GM12878 (cell line): Measurements from ENCODE around the gene TBCE. TPM values are rescaled to one million over a fixed set of nuclear protein-coding genes. Genes with fewer than 3 reads are reported as not detected.

ENCODE experiments used
- ATF7 ChIP-seq: fragments of 450-650 bp; IDR thresholded peaks from 2 replicates; pipeline ENCODE4 v1.6.1; 2016; ENCODE audit warnings: low read depth, mild to moderate bottlenecking
- BHLHE40 ChIP-seq, 2 experiments: fragments of 450-650 bp in 1 of 2; IDR thresholded peaks; 2 replicates each; pipeline ENCODE4 v1.6.1; 2011 to 2017; ENCODE audit warnings: low read depth in 2 of 2, borderline replicate concordance in 1 of 2, improper control_type of control experiment in 1 of 2, low read length in 1 of 2, mild to moderate bottlenecking in 1 of 2
- POLR2A ChIP-seq: IDR thresholded peaks from 2 replicates; pipeline ENCODE4 v1.6.1; 2011; ENCODE audit warnings: low read depth, mild to moderate bottlenecking, low read length
- POU2F2 ChIP-seq: IDR thresholded peaks from 3 replicates; pipeline ENCODE4 v1.6.1; 2011; ENCODE audit warnings: low read depth, mild to moderate bottlenecking, low read length, borderline replicate concordance
- RUNX3 ChIP-seq: IDR thresholded peaks from 2 replicates; pipeline ENCODE4 v1.6.1; 2012; ENCODE audit warnings: low read length, inconsistent platforms
- SPI1 ChIP-seq: IDR thresholded peaks from 2 replicates; pipeline ENCODE4 v1.6.1; 2011; ENCODE audit warnings: low read depth, mild to moderate bottlenecking, low read length, moderate library complexity, borderline replicate concordance; ENCODE audit not compliant: insufficient read depth
- polyA plus RNA-seq, 11 experiments: library from polyadenylated mRNA; depleted of rRNA in 4 of 11; unstranded in 6 of 11; stranded (reverse) in 5 of 11; fragments of >200 nt; fragmentation: Nextera tagmentation in 4 of 11; fragmentation: Illumina TruSeq in 1 of 11; extraction: Ambion mirVana in 4 of 11; extraction: Trizol in 1 of 11; gene quantifications; 1 replicate in 1 of 11; 2 replicates in 10 of 11; pipeline versions ENCODE4 v1.2.1 to v1.2.3, GENCODE V29; 2011 to 2016; ENCODE audit warnings: inconsistent platforms in 2 of 11, missing spikeins in 2 of 11, low read depth in 1 of 11
- total RNA-seq, 4 experiments: library from RNA; depleted of rRNA in 3 of 4; stranded (reverse); fragments of >200 nt in 3 of 4; fragmentation: Illumina TruSeq in 1 of 4; extraction: Trizol in 1 of 4; gene quantifications; 2 replicates each; pipeline versions ENCODE4 v1.2.1 to v1.2.3, GENCODE V29; 2013 to 2021
- TF ChIP-seq, protein P1 (sequence below): fragments of 450-650 bp; IDR thresholded peaks from 2 replicates; pipeline ENCODE4 v1.6.1; 2016; ENCODE audit warnings: mild to moderate bottlenecking

Gene TBCE
- total and polyA plus RNA-seq, 10 of the 15 experiments (the other 5 are each of a cell fraction or from before 2014, with no cell fraction given), result 22.7 to 48.7 (median 29.2) TPM

DNA sequence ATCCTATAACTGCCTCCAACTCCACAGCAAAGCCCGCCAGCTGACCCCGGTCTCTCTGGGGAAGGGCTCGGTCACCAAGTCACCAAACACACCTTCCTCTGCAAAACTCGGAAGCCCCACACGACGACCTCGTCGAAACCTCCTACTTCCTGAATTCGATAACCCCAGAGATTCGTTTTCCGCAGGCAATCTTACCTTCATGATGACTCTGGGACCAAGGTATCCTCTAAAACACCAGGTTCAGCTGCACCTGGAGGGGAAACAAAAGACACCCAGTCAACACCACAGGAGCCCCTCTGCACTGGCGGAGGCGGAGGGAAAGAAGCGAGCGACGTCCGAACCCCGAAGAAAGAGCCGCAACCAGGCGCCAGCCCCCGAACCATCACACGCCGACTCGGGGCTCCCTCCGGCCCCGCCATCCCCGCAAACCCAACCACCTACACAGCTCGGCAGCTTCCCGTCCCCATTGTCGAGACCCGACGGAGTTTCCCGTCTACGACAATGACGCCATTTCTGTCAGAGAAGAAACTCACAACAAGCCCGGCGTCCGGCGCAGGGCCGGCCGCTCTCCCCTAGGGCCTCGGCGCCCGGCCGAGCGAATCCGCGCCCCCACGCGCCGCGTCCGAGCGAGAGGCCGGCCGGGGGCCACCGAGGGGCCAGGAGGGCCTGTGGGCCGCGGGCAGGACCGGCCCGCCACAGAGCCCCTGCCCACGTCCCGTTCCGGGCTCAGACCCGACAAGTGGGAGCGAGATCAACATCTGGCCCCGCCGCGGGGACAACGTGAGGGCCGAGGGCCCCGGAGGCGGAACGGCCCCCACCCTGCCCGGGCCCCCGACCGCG is 40.3 kb upstream of the TBCE start (continued):
- TF ChIP-seq, protein P1, sequence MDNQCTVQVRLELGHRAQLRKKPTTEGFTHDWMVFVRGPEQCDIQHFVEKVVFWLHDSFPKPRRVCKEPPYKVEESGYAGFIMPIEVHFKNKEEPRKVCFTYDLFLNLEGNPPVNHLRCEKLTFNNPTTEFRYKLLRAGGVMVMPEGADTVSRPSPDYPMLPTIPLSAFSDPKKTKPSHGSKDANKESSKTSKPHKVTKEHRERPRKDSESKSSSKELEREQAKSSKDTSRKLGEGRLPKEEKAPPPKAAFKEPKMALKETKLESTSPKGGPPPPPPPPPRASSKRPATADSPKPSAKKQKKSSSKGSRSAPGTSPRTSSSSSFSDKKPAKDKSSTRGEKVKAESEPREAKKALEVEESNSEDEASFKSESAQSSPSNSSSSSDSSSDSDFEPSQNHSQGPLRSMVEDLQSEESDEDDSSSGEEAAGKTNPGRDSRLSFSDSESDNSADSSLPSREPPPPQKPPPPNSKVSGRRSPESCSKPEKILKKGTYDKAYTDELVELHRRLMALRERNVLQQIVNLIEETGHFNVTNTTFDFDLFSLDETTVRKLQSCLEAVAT, result peak; percentile 39; the same call in 1 of the 2 replicates
- TF ChIP-seq POLR2A, result peak; percentile 31; the same call in 1 of the 2 replicates
- peak; percentile 41 for TF ChIP-seq ATF7
- TF ChIP-seq SPI1, result peak; percentile 66; the same call in 1 of the 2 replicates
- peak; percentile 53; the same call in 1 of the 2 replicates for TF ChIP-seq RUNX3
- TF ChIP-seq BHLHE40 (IDR thresholded peaks at IDR 0.05; ENCODE audit: borderline replicate concordance in 1 of 2, low read depth in 2 of 2, low read length in 1 of 2), result peak in 1 of 2 experiments; percentile 32; a peak in 1 of 4 replicates
- peak; percentile 52; the same call in 1 of the 3 replicates for TF ChIP-seq POU2F2
